ENCODE results near the gene RBM10. TPM values are rescaled to one million over a fixed set of nuclear protein-coding genes. Genes with fewer than 3 reads are reported as not detected.

The RBM10 gene
- total and polyA plus RNA-seq, 2 of the 13 experiments (the other 11 are each of a cell fraction or from before 2014, with no cell fraction given) = 15.9 to 43.1 TPM

- 0 out of 2 replicates have a peak, but pooled peaks have one; percentile 61 for TF ChIP-seq PAF1 (CRISPR knock-in tag; IDR thresholded peaks at IDR 0.05)
- no peak for TF ChIP-seq NR3C1 (CRISPR knock-in tag; IDR thresholded peaks at IDR 0.05)
- H3K36me3 ChIP-seq (replicated peaks in 1 of 2; ENCODE audit: control insufficient read depth in 1 of 2, insufficient read depth in 2 of 2, low read length in 2 of 2) = peaks cover 5 to 8% of the 10 kb centered on the region in 2 experiments; a peak in 2 of 5 replicates
- H3K79me2 ChIP-seq (ENCODE audit: insufficient read depth, low read length) = no peaks in the 10 kb centered on the region
- no peaks in the 10 kb centered on the region for H3K27me3 ChIP-seq (ENCODE audit: control insufficient read depth in 1 of 2, insufficient read depth in 2 of 2, low read length in 2 of 2)
- ChIA-PET POLR2A (no interaction called here), CTCF (ENCODE audit: low intra/inter-chr PET ratio, low total read pairs) (no interaction called here)
- H3K4me3 ChIP-seq (replicated peaks in 1 of 3; ENCODE audit: insufficient read depth in 1 of 3, low read depth in 2 of 3, low read length in 3 of 3) = no peak overlapping the region
- H3K4me2 ChIP-seq (ENCODE audit: low read depth, low read length) = no peak overlapping the region
- H3K9ac ChIP-seq (ENCODE audit: insufficient read depth, low read depth, low read length) = no peak overlapping the region
- no peak overlapping the region for H2AFZ ChIP-seq (ENCODE audit: low read length)
- no peak overlapping the region for H3K27ac ChIP-seq (ENCODE audit: extremely low read length, insufficient read depth, low read length)
- ATAC-seq (no peak), FAIRE-seq (no peak), DNase-seq (ENCODE audit: low spot score) (no peak)
- H3K4me1 ChIP-seq (ENCODE audit: insufficient read depth, low read length) = 0 out of 2 replicates have a peak, but pooled peaks cover 4% of the 10 kb centered on the region
- in situ Hi-C loops (cut with HindIII; ENCODE audit: extremely low pct_ligation_motif_present, low pct_unique_long_range_greater_than_20kb) = no loop called here
- intact Hi-C loops (cut with micrococcal nuclease; ENCODE audit: unreplicated experiment) = no loop called here
- no peaks in the 10 kb centered on the region for H3K9me3 ChIP-seq (ENCODE audit: low read length)
- H4K20me1 ChIP-seq (ENCODE audit: insufficient read depth, low read length) = no peaks in the 10 kb centered on the region
- no TSS peak for BruUV-seq (replicated peaks)
- no CpG with 5 or more reads among the region's 4 CpGs for WGBS (ENCODE audit: low lambda C conversion rate)
Measured at GRCh38 chrX:47187106-47187677, 42.2 kb downstream of the RBM10 start.

DNA sequence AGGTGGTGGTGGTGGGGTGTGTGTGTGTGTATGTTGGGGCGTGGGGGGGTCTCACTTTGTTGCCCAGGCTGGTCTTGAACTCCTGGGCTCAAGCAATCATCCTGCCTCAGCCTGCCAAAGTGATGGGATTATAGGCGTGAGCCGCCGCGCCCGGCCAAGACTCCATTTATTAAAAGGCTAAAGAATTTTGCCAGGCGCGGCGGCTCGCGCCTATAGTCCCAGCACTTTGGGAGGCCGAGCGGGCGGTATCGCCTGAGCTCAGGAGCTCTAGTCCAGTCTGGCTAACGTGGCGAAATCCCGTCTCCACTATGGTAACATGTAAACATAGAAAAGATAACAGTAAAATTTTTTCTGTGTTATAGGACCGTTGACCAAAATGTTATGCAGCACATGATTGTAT, 44.9 kb downstream of the RBM10 start:
- Histone ChIP-seq H3K27me3 (ENCODE audit: control insufficient read depth in 1 of 2, insufficient read depth in 2 of 2, low read length in 2 of 2) (no peaks in the 10 kb centered on the region; a peak in 1 of 5 replicates), H4K20me1 (ENCODE audit: insufficient read depth, low read length) (no peaks in the 10 kb centered on the region), H3K9ac (ENCODE audit: insufficient read depth, low read depth, low read length) (no peak overlapping the region), H3K9me3 (ENCODE audit: low read length) (no peaks in the 10 kb centered on the region), H3K27ac (ENCODE audit: extremely low read length, insufficient read depth, low read length) (no peak overlapping the region), H2AFZ (ENCODE audit: low read length) (no peak overlapping the region), H3K4me1 (ENCODE audit: insufficient read depth, low read length) (peaks cover 19% of the 10 kb centered on the region), H3K79me2 (ENCODE audit: insufficient read depth, low read length) (peaks cover 11% of the 10 kb centered on the region), H3K4me3 (replicated peaks in 1 of 3; ENCODE audit: insufficient read depth in 1 of 3, low read depth in 2 of 3, low read length in 3 of 3) (no peak overlapping the region), H3K36me3 (replicated peaks in 1 of 2; ENCODE audit: control insufficient read depth in 1 of 2, insufficient read depth in 2 of 2, low read length in 2 of 2) (peaks cover 0 to 2% of the 10 kb centered on the region in 2 experiments; a peak in 2 of 5 replicates), H3K4me2 (ENCODE audit: low read depth, low read length) (no peak overlapping the region)
- 95% methylated on average over 13 of the region's 19 CpGs for WGBS (ENCODE audit: low lambda C conversion rate)
- BruUV-seq (replicated peaks) = no TSS peak
- no peak for TF ChIP-seq TOPORS (CRISPR knock-in tag; IDR thresholded peaks at IDR 0.05)
- no peak for TF ChIP-seq NFRKB (IDR thresholded peaks at IDR 0.05)
- TF ChIP-seq, protein P1, sequence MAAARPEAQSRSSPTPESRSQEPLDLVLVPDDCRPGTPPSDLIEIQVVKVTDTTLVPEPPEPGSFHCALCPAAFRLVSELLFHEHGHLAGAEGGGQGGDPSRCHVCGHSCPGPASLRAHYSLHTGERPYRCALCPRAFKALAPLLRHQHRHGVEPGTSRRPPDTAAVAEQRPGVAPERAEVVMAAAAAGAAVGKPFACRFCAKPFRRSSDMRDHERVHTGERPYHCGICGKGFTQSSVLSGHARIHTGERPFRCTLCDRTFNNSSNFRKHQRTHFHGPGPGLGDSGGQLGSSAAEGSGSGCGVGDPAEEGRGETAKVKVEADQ (CRISPR knock-in tag; IDR thresholded peaks at IDR 0.05; ENCODE audit: borderline replicate concordance) = no peak
- TF ChIP-seq CHCHD3 (CRISPR knock-in tag; IDR thresholded peaks at IDR 0.05) = no peak
- no peak for TF ChIP-seq KAT8 (CRISPR knock-in tag; IDR thresholded peaks at IDR 0.05)
- no peak for TF ChIP-seq KDM4B (CRISPR knock-in tag; IDR thresholded peaks at IDR 0.05)
- TF ChIP-seq ZBTB44 (CRISPR knock-in tag; IDR thresholded peaks at IDR 0.05) = no peak
- TF ChIP-seq, protein P2, sequence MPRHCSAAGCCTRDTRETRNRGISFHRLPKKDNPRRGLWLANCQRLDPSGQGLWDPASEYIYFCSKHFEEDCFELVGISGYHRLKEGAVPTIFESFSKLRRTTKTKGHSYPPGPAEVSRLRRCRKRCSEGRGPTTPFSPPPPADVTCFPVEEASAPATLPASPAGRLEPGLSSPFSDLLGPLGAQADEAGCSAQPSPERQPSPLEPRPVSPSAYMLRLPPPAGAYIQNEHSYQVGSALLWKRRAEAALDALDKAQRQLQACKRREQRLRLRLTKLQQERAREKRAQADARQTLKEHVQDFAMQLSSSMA (CRISPR knock-in tag; IDR thresholded peaks at IDR 0.05) = no peak
- no peak for TF ChIP-seq ZNF564 (CRISPR knock-in tag; IDR thresholded peaks at IDR 0.05)
- TF ChIP-seq ZBTB37 (CRISPR knock-in tag; IDR thresholded peaks at IDR 0.05) = no peak
- no peak for TF ChIP-seq ZNF343 (CRISPR knock-in tag; IDR thresholded peaks at IDR 0.05)
- TF ChIP-seq ASH2L (IDR thresholded peaks at IDR 0.05; ENCODE audit: insufficient read length, low read depth, low read length) = no peak
- FAIRE-seq = no peak
- DNase-seq (ENCODE audit: low spot score) = no peak
- CTCF ChIA-PET (ENCODE audit: low intra/inter-chr PET ratio, low total read pairs) = no interaction called here
- intact Hi-C loops (cut with micrococcal nuclease; ENCODE audit: unreplicated experiment) = no loop called here
- in situ Hi-C loops (cut with HindIII; ENCODE audit: extremely low pct_ligation_motif_present, low pct_unique_long_range_greater_than_20kb) = loop anchor here (5.0 kb wide), 2 partner anchors 197 to 332 kb away; no protein-coding TSS in a partner anchor
- POLR2A ChIA-PET = interaction anchor here (1.6 to 2.8 kb wide), 4 partner anchors 28 to 60 kb away, joined by 5 to 17 read pairs (median 11); partner anchors contain the start of genes NDUFB11, RBM10 and USP11
- no peak for ATAC-seq

Measured in HepG2 (cell line).